ENCODE results near the gene MATCAP1. TPM values are rescaled to one million over a fixed set of nuclear protein-coding genes. Genes with fewer than 3 reads are reported as not detected.

MATCAP1 gene
- polyA plus RNA-seq, 1 donor (not counting 4 experiments of a cell fraction or from before 2014, with no cell fraction given) = 13.3 TPM

- H4K20me1 ChIP-seq (ENCODE audit: control insufficient read depth, extremely low read depth, insufficient read depth, low read length) = no peaks in the 10 kb centered on the region
- no peak overlapping the region for H2AFZ ChIP-seq (ENCODE audit: control insufficient read depth, low read length)
- peaks cover 51% of the 10 kb centered on the region for H3K4me1 ChIP-seq (ENCODE audit: control insufficient read depth, extremely low read depth, insufficient read depth, low read length)
- H3K79me2 ChIP-seq (ENCODE audit: control insufficient read depth, insufficient read depth, low read length) = no peaks in the 10 kb centered on the region
- no peak for TF ChIP-seq EZH2 (IDR thresholded peaks at IDR 0.05; ENCODE audit: low read length)
- no peak for TF ChIP-seq CTCF (optimal IDR thresholded peaks at IDR 0.05 in 1 of 3, IDR thresholded peaks at IDR 0.05 in 1 of 3, conservative IDR thresholded peaks at IDR 0.05 in 1 of 3; ENCODE audit: extremely low read depth in 1 of 3, insufficient read depth in 2 of 3, low read length in 3 of 3)
- peak overlapping the region; percentile 31 for H3K27ac ChIP-seq (ENCODE audit: control insufficient read depth, insufficient read depth, low read length)
- H3K4me3 ChIP-seq (ENCODE audit: control insufficient read depth in 2 of 3, extremely low read depth in 1 of 3, insufficient read depth in 2 of 3, low read depth in 1 of 3, low read length in 3 of 3) = peak overlapping the region; percentile 43 to 66 (median 55)
- peak overlapping the region; percentile 90 for H3K4me2 ChIP-seq (ENCODE audit: control insufficient read depth, extremely low read depth, insufficient read depth, low read depth, low read length)
- H3K9me1 ChIP-seq (ENCODE audit: control insufficient read depth, extremely low read depth, insufficient read depth, low read length) = no peaks in the 10 kb centered on the region
- peak overlapping the region; percentile 50 for H3K9ac ChIP-seq (ENCODE audit: control insufficient read depth, extremely low read depth, insufficient read depth, low read length)
- dilution Hi-C loops (cut with MboI; ENCODE audit: extremely low pct_ligation_motif_present, low sequenced_read_pairs) = no loop called here
- peaks cover 0 to 1% of the 10 kb centered on the region in 2 experiments for H3K36me3 ChIP-seq (ENCODE audit: control insufficient read depth in 2 of 2, extremely low read depth in 1 of 2, insufficient read depth in 2 of 2, low read length in 2 of 2)
- FAIRE-seq (no peak), DNase-seq (ENCODE audit: low read depth, low spot score) (no peak)
- no peaks in the 10 kb centered on the region for H3K9me3 ChIP-seq (ENCODE audit: control insufficient read depth, low read depth, low read length)
- H3K27me3 ChIP-seq (ENCODE audit: control insufficient read depth, extremely low read depth, insufficient read depth, low read length) = no peaks in the 10 kb centered on the region
These were observed 9.0 kb downstream of the MATCAP1 start for GRCh38 chr16:67174706-67175231.

DNA sequence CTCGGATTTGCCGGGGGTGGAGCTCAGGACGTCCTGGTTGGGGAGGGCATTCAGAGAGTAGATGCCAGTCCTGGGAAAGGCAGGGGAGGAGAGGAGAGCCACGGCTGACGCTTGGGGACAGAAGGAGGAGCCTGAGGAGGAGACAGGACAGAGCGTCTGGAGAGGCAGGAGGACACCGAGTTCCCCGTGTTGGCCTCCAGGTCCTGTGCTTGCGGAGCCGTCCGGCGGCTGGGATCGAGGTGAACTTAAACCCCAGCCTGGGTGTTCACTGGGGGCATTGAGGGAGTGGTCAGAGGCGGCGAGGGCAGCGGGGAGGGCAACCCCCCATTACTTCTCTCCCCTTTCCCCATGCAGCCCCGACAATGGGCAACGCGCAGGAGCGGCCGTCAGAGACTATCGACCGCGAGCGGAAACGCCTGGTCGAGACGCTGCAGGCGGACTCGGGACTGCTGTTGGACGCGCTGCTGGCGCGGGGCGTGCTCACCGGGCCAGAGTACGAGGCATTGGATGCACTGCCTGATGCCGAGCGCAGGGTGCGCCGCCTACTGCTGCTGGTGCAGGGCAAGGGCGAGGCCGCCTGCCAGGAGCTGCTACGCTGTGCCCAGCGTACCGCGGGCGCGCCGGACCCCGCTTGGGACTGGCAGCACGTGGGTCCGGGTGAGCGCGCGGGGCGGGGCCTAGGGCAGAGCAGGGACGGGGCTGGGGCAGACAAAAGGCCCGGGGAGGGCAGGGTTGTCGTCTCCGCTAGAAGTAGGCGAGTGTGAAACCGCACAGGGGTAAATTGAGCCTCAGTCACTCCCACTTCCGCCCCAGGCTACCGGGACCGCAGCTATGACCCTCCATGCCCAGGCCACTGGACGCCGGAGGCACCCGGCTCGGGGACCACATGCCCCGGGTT is 9.7 kb downstream of the MATCAP1 start:
- H3K9ac ChIP-seq (ENCODE audit: control insufficient read depth, extremely low read depth, insufficient read depth, low read length) = peak overlapping the region; percentile 66
- dilution Hi-C loops (cut with MboI; ENCODE audit: extremely low pct_ligation_motif_present, low sequenced_read_pairs) = no loop called here
- no peaks in the 10 kb centered on the region for H3K9me3 ChIP-seq (ENCODE audit: control insufficient read depth, low read depth, low read length)
- H3K79me2 ChIP-seq (ENCODE audit: control insufficient read depth, insufficient read depth, low read length) = no peaks in the 10 kb centered on the region
- H3K4me2 ChIP-seq (ENCODE audit: control insufficient read depth, extremely low read depth, insufficient read depth, low read depth, low read length) = peak overlapping the region; percentile 90
- H2AFZ ChIP-seq (ENCODE audit: control insufficient read depth, low read length) = peak overlapping the region; percentile 71
- H3K4me1 ChIP-seq (ENCODE audit: control insufficient read depth, extremely low read depth, insufficient read depth, low read length) = peaks cover 50% of the 10 kb centered on the region
- FAIRE-seq (no peak), DNase-seq (ENCODE audit: low read depth, low spot score) (no peak)
- no peaks in the 10 kb centered on the region for H3K27me3 ChIP-seq (ENCODE audit: control insufficient read depth, extremely low read depth, insufficient read depth, low read length)
- TF ChIP-seq CTCF (optimal IDR thresholded peaks at IDR 0.05 in 1 of 3, IDR thresholded peaks at IDR 0.05 in 1 of 3, conservative IDR thresholded peaks at IDR 0.05 in 1 of 3; ENCODE audit: extremely low read depth in 1 of 3, insufficient read depth in 2 of 3, low read length in 3 of 3) (peak in 2 of 3 experiments; percentile 50 to 62), EZH2 (IDR thresholded peaks at IDR 0.05; ENCODE audit: low read length) (no peak)
- peak overlapping the region; percentile 53 for H3K27ac ChIP-seq (ENCODE audit: control insufficient read depth, insufficient read depth, low read length)
- no peaks in the 10 kb centered on the region for H4K20me1 ChIP-seq (ENCODE audit: control insufficient read depth, extremely low read depth, insufficient read depth, low read length)
- no peaks in the 10 kb centered on the region for H3K9me1 ChIP-seq (ENCODE audit: control insufficient read depth, extremely low read depth, insufficient read depth, low read length)
- H3K36me3 ChIP-seq (ENCODE audit: control insufficient read depth in 2 of 2, extremely low read depth in 1 of 2, insufficient read depth in 2 of 2, low read length in 2 of 2) = no peaks in the 10 kb centered on the region
- peak overlapping the region; percentile 43 to 66 (median 55) for H3K4me3 ChIP-seq (ENCODE audit: control insufficient read depth in 2 of 3, extremely low read depth in 1 of 3, insufficient read depth in 2 of 3, low read depth in 1 of 3, low read length in 3 of 3)
